ENCODE data around the gene PSTPIP2. TPM values are rescaled to one million over a fixed set of nuclear protein-coding genes. Genes with fewer than 3 reads are reported as not detected.
"Not testable (repeated sequence)": the region's sequence is repeated elsewhere in the genome, so short reads cannot be mapped to it uniquely, and the experiment has no call there.

Gene PSTPIP2
- 10 to 100 TPM; 21.6 to 22.0 TPM for total RNA-seq

- no peaks in the 10 kb centered on the region for H3K9me3 Mint-ChIP-seq
- DNase-seq: peak; percentile 69
- H3K4me3 Mint-ChIP-seq: peak within 1 kb of the TSS; percentile 81
- H3K4me1 Mint-ChIP-seq: peaks cover 37% of the 10 kb centered on the region
- H3K27me3 Mint-ChIP-seq: no peaks in the 10 kb centered on the region
- H3K36me3 Mint-ChIP-seq: peaks cover 9% of the 10 kb centered on the region
- H3K27ac Mint-ChIP-seq: peak within 1 kb of the TSS; percentile 67
These were observed at the start of gene PSTPIP2 for GRCh38 chr18:46071653-46072375. TSS of gene PSTPIP2 (minus strand) at chr18:46072260. CDS start at chr18:46072188, 72 bp downstream.

- Mint-ChIP-seq H3K27ac (no peak overlapping the region), H3K27me3 (no peaks in the 10 kb centered on the region), H3K36me3 (peaks cover 45% of the 10 kb centered on the region), H3K4me1 (peaks cover 12% of the 10 kb centered on the region), H3K4me3 (no peak overlapping the region), H3K9me3 (no peaks in the 10 kb centered on the region)
- DNase-seq: no peak
These were observed 41.7 kb upstream of the PSTPIP2 start for GRCh38 chr18:46113751-46114150.

GRCh38 chr18:46110406-46110805 lies 38.3 kb upstream of the PSTPIP2 start:
- peaks cover 43% of the 10 kb centered on the region for H3K36me3 Mint-ChIP-seq
- no peak overlapping the region for H3K4me3 Mint-ChIP-seq
- H3K27ac Mint-ChIP-seq: no peak overlapping the region
- no peak for DNase-seq
- peaks cover 22% of the 10 kb centered on the region for H3K4me1 Mint-ChIP-seq
- H3K9me3 Mint-ChIP-seq: no peaks in the 10 kb centered on the region
- no peaks in the 10 kb centered on the region for H3K27me3 Mint-ChIP-seq

GRCh38 chr18:46109386-46109785 lies 37.3 kb upstream of the PSTPIP2 start:
- Mint-ChIP-seq H3K4me1 (peaks cover 24% of the 10 kb centered on the region), H3K36me3 (peaks cover 38% of the 10 kb centered on the region), H3K9me3 (no peaks in the 10 kb centered on the region), H3K4me3 (no peak overlapping the region), H3K27me3 (no peaks in the 10 kb centered on the region), H3K27ac (no peak overlapping the region)
- no peak for DNase-seq

GRCh38 chr18:46104128-46104911 lies 32.3 kb upstream of the PSTPIP2 start, which contains the start of gene HAUS1:
TSS of gene HAUS1 (plus strand) at chr18:46104385. CDS start at chr18:46104412, 27 bp downstream.
- Mint-ChIP-seq H3K27me3 (no peaks in the 10 kb centered on the region), H3K9me3 (no peaks in the 10 kb centered on the region), H3K4me3 (peak within 1 kb of the TSS; percentile 98), H3K36me3 (peaks cover 16% of the 10 kb centered on the region), H3K4me1 (peaks cover 22% of the 10 kb centered on the region), H3K27ac (peak within 1 kb of the TSS; percentile 95)
- DNase-seq: peak; percentile 81

GRCh38 chr18:46099463-46099862 lies 27.4 kb upstream of the PSTPIP2 start:
- no peak overlapping the region for H3K4me3 Mint-ChIP-seq
- no peak overlapping the region for H3K27ac Mint-ChIP-seq
- no peaks in the 10 kb centered on the region for H3K27me3 Mint-ChIP-seq
- H3K4me1 Mint-ChIP-seq: peaks cover 23% of the 10 kb centered on the region
- peaks cover 27% of the 10 kb centered on the region for H3K36me3 Mint-ChIP-seq
- no peak for DNase-seq
- peaks cover 2% of the 10 kb centered on the region for H3K9me3 Mint-ChIP-seq

- peak overlapping the region; percentile 96 for H3K4me3 Mint-ChIP-seq
These were observed 26.5 kb upstream of the PSTPIP2 start for GRCh38 chr18:46098616-46098933.

GRCh38 chr18:46097801-46098615 lies 25.9 kb upstream of the PSTPIP2 start, which contains the start of gene ATP5F1A:
TSS of gene ATP5F1A (minus strand) at chr18:46098296. CDS start at chr18:46098231, 65 bp downstream.
- Mint-ChIP-seq H3K27ac (peak within 1 kb of the TSS; percentile 99), H3K9me3 (peaks cover 2% of the 10 kb centered on the region), H3K4me3 (peak within 1 kb of the TSS; percentile 96), H3K36me3 (peaks cover 38% of the 10 kb centered on the region), H3K4me1 (peaks cover 22% of the 10 kb centered on the region), H3K27me3 (no peaks in the 10 kb centered on the region)
- DNase-seq: peak; percentile 81

More at GRCh38 chr18:46098616-46098933, 26.5 kb upstream of the PSTPIP2 start:
- peaks cover 35% of the 10 kb centered on the region for H3K36me3 Mint-ChIP-seq
- H3K4me1 Mint-ChIP-seq: peaks cover 22% of the 10 kb centered on the region
- peak overlapping the region; percentile 99 for H3K27ac Mint-ChIP-seq
- H3K27me3 Mint-ChIP-seq: no peaks in the 10 kb centered on the region
- DNase-seq: no peak
- H3K9me3 Mint-ChIP-seq: peaks cover 2% of the 10 kb centered on the region

GRCh38 chr18:46097431-46097800 lies 25.4 kb upstream of the PSTPIP2 start:
- Mint-ChIP-seq H3K27me3 (no peaks in the 10 kb centered on the region), H3K9me3 (peaks cover 2% of the 10 kb centered on the region), H3K27ac (peak overlapping the region; percentile 99), H3K4me3 (peak overlapping the region; percentile 96), H3K4me1 (peaks cover 22% of the 10 kb centered on the region), H3K36me3 (peaks cover 38% of the 10 kb centered on the region)
- DNase-seq: peak; percentile 18

- H3K9me3 Mint-ChIP-seq: peaks cover 2% of the 10 kb centered on the region
- peaks cover 23% of the 10 kb centered on the region for H3K4me1 Mint-ChIP-seq
- H3K4me3 Mint-ChIP-seq: peak overlapping the region; percentile 96
- DNase-seq: no peak
- no peaks in the 10 kb centered on the region for H3K27me3 Mint-ChIP-seq
- peak overlapping the region; percentile 99 for H3K27ac Mint-ChIP-seq
- peaks cover 39% of the 10 kb centered on the region for H3K36me3 Mint-ChIP-seq
These were observed 24.7 kb upstream of the PSTPIP2 start for GRCh38 chr18:46096651-46097300.

GRCh38 chr18:46095532-46095931 lies 23.5 kb upstream of the PSTPIP2 start:
- Mint-ChIP-seq H3K27me3 (no peaks in the 10 kb centered on the region), H3K9me3 (peaks cover 2% of the 10 kb centered on the region), H3K4me3 (peak overlapping the region; percentile 96), H3K36me3 (peaks cover 52% of the 10 kb centered on the region), H3K4me1 (peaks cover 32% of the 10 kb centered on the region), H3K27ac (peak overlapping the region; percentile 54)
- no peak for DNase-seq

- H3K4me1 Mint-ChIP-seq: peaks cover 19% of the 10 kb centered on the region
- not testable (repeated sequence) for H3K9me3 Mint-ChIP-seq, DNase-seq, H3K4me3 Mint-ChIP-seq, H3K27me3 Mint-ChIP-seq
- peaks cover 63% of the 10 kb centered on the region for H3K36me3 Mint-ChIP-seq
- peak overlapping the region; percentile 25 for H3K27ac Mint-ChIP-seq
These were observed 16.4 kb upstream of the PSTPIP2 start for GRCh38 chr18:46088501-46088900.

- DNase-seq: no peak
- peaks cover 7% of the 10 kb centered on the region for H3K4me1 Mint-ChIP-seq
- H3K9me3 Mint-ChIP-seq: no peaks in the 10 kb centered on the region
- no peaks in the 10 kb centered on the region for H3K27me3 Mint-ChIP-seq
- H3K27ac Mint-ChIP-seq: no peak overlapping the region
- no peak overlapping the region for H3K4me3 Mint-ChIP-seq
- peaks cover 49% of the 10 kb centered on the region for H3K36me3 Mint-ChIP-seq
These were observed 12.4 kb upstream of the PSTPIP2 start for GRCh38 chr18:46084431-46084830.

- Mint-ChIP-seq H3K4me3 (no peak overlapping the region), H3K27ac (no peak overlapping the region), H3K9me3 (no peaks in the 10 kb centered on the region), H3K4me1 (peaks cover 2% of the 10 kb centered on the region), H3K36me3 (peaks cover 29% of the 10 kb centered on the region), H3K27me3 (no peaks in the 10 kb centered on the region)
- no peak for DNase-seq
These were observed 8.1 kb upstream of the PSTPIP2 start for GRCh38 chr18:46080156-46080555.

Measured in activated naive CD8-positive, alpha-beta T cell treated with anti-CD3 and anti-CD28 coated beads for 36 hours (primary cell).